NB4 (cell line): Measurements from ENCODE around the gene SIGLEC9.

ENCODE experiments used
- CTCF ChIP-seq: IDR thresholded peaks from one replicate; pipeline ENCODE4 v1.5.1; 2012; ENCODE audit warnings: low read depth, low read length
- MYC ChIP-seq: IDR thresholded peaks from 2 replicates; pipeline ENCODE4 v1.6.1; 2011; ENCODE audit warnings: low read depth, low read length
- POLR2A ChIP-seq: IDR thresholded peaks from 2 replicates; pipeline ENCODE4 v1.6.1; 2011; ENCODE audit warnings: mild to moderate bottlenecking; ENCODE audit not compliant: insufficient read length; ENCODE audit errors: extremely low read depth

- TF ChIP-seq POLR2A (no peak), CTCF (no peak), MYC (no peak)
Measured at GRCh38 chr19:51150627-51151026, 25.9 kb downstream of the SIGLEC9 start.
